Esophagus muscularis mucosa (tissue), 4 donors: Measurements from ENCODE around the gene XPNPEP1. TPM values are rescaled to one million over a fixed set of nuclear protein-coding genes. Genes with fewer than 3 reads are reported as not detected.

Source experiments
- DNase-seq: peaks from one replicate; pipeline ENCODE4 v3.0.0-alpha.2; 2017; ENCODE audit errors: extremely low spot score
- H3K27ac ChIP-seq, 4 donors: fragments of 200-600 bp; sonication (generic); replicated peaks in 1 of 4; 1 replicate in 3 of 4; 2 replicates in 1 of 4; pipeline ENCODE4 v1.5.1; 2016 to 2019; ENCODE audit warnings: mild to moderate bottlenecking in 1 of 4
- H3K27me3 ChIP-seq, 4 donors: fragments of 200-600 bp; sonication (generic); one replicate each; pipeline versions ENCODE4 v1.5.1 to v1.6.0; 2016 to 2019
- H3K36me3 ChIP-seq, 4 donors: fragments of 200-600 bp; sonication (generic); one replicate each; pipeline ENCODE4 v1.5.1; 2016 to 2019
- H3K4me1 ChIP-seq, 4 donors: fragments of 200-600 bp; sonication (generic); one replicate each; pipeline ENCODE4 v1.5.1; 2016 to 2019
- H3K4me3 ChIP-seq, 4 donors: fragments of 200-600 bp; sonication (generic); 1 replicate in 2 of 4; 2 replicates in 2 of 4; pipeline ENCODE4 v1.5.1; 2016 to 2019; ENCODE audit warnings: mild to moderate bottlenecking in 4 of 4, moderate library complexity in 1 of 4
- H3K9me3 ChIP-seq, 4 donors: fragments of 200-600 bp; sonication (generic); 1 replicate in 3 of 4; 2 replicates in 1 of 4; pipeline ENCODE4 v1.5.1; 2016 to 2019
- EP300 ChIP-seq: sonication (generic); formaldehyde crosslinking; IDR thresholded peaks from one replicate; pipeline ENCODE4 v1.6.1; 2017; ENCODE audit warnings: antibody characterized with exemption
- POLR2A ChIP-seq: fragments of 450-650 bp; IDR thresholded peaks from one replicate; pipeline ENCODE4 v1.6.1; 2017; ENCODE audit warnings: antibody characterized with exemption, moderate library complexity, mild to moderate bottlenecking, low read depth
- POLR2AphosphoS5 ChIP-seq, 2 donors: sonication (generic); formaldehyde crosslinking; IDR thresholded peaks; one replicate each; pipeline ENCODE4 v1.6.1; 2017; ENCODE audit warnings: antibody characterized with exemption in 2 of 2
- WGBS: methylation state at CpG from one replicate; pipeline ENCODE4 v1.1.5; 2018; 5-methylcytosine and 5-hydroxymethylcytosine counted together
- intact Hi-C: fragments of 100-400 bp; cut with DNase I; formaldehyde crosslinking; loops from one replicate; pipeline ENCODE4 v1.15.1; 2023
- total RNA-seq, 4 donors: library from RNA; depleted of rRNA; stranded (reverse); fragments of >200 nt; gene quantifications; one replicate each; pipeline versions ENCODE4 v1.1.0 to v1.2.1, GENCODE V29; 2016
- TF ChIP-seq, protein P1 (sequence below), 3 experiments: fragments of 200-600 bp in 2 of 3; fragments of 450-650 bp in 1 of 3; sonication (generic) in 2 of 3; IDR thresholded peaks; one replicate each; pipeline ENCODE4 v1.5.1; 2017 to 2019; ENCODE audit warnings: antibody characterized with exemption in 3 of 3, mild to moderate bottlenecking in 2 of 3, moderate library complexity in 1 of 3

Gene XPNPEP1
- total RNA-seq, 4 donors from 2014 or later, result 43.2 to 61.9 (median 48.8) TPM

DNA sequence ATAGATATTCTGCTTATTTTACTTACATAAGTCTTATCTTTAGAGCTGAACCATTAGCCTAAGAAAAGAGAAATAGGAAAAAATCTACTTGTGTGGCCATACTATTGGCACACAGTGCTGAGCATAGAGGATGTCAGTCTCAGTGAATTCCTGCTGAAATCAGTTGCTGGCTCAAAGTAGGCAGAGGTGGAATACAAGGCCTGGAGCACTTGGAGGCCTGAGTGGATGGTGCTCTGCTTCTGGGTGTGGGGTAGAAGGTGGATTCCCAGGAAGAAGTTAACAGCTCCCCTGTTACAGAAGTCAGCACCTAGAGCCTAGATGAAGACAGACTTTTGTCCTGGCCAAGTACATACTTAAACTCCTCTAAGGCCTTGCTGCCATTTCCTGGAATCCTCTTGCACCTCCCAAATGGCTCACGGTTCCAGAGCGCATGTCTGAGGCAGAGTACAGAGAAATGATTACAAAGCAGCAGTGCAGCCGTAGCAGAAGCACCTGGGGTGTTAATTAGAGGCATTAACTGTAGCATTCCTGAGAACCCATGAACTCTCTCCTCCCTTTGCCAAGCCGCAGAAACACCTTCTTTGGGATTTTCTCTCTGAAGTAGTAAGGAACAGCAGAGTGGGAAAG is 18.0 kb upstream of the XPNPEP1 start:
- Histone ChIP-seq H3K9me3 (no peaks in the 10 kb centered on the region), H3K4me3 (no peak overlapping the region), H3K4me1 (no peaks in the 10 kb centered on the region), H3K27ac (no peak overlapping the region), H3K36me3 (no peaks in the 10 kb centered on the region), H3K27me3 (no peaks in the 10 kb centered on the region)
- intact Hi-C loops, result no loop called here
- DNase-seq, result no peak
- no peak for TF ChIP-seq POLR2A
- TF ChIP-seq, protein P1, sequence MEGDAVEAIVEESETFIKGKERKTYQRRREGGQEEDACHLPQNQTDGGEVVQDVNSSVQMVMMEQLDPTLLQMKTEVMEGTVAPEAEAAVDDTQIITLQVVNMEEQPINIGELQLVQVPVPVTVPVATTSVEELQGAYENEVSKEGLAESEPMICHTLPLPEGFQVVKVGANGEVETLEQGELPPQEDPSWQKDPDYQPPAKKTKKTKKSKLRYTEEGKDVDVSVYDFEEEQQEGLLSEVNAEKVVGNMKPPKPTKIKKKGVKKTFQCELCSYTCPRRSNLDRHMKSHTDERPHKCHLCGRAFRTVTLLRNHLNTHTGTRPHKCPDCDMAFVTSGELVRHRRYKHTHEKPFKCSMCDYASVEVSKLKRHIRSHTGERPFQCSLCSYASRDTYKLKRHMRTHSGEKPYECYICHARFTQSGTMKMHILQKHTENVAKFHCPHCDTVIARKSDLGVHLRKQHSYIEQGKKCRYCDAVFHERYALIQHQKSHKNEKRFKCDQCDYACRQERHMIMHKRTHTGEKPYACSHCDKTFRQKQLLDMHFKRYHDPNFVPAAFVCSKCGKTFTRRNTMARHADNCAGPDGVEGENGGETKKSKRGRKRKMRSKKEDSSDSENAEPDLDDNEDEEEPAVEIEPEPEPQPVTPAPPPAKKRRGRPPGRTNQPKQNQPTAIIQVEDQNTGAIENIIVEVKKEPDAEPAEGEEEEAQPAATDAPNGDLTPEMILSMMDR (IDR thresholded peaks at IDR 0.05), result no peak
- no peak for TF ChIP-seq POLR2AphosphoS5 (IDR thresholded peaks at IDR 0.05)
- no peak for TF ChIP-seq EP300
- 84% methylated on average over 3 of the region's 4 CpGs for WGBS

DNA sequence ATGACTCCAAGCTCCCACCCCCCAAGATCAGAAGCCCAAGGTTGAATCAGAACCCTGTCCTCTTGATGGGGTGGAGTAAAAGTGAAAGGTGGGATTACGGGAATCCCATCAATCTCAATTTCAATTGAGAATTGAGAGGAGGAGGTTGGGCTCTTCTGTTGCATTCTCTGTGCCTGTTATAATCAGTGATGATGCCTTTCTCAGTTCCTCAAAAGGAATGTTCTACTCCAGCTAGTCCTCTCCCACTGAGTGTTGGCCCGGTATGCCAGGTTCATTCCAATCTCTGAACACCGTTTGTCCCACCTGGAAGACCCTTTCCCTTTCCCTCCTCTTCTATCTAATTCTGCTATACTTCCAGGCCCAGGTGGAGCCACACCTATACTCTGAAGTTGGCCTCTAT is 17.2 kb upstream of the XPNPEP1 start:
- intact Hi-C loops, result no loop called here
- H3K36me3 ChIP-seq, result no peaks in the 10 kb centered on the region
- TF ChIP-seq, protein P1 (IDR thresholded peaks at IDR 0.05), result no peak
- TF ChIP-seq POLR2A (no peak), POLR2AphosphoS5 (IDR thresholded peaks at IDR 0.05) (no peak), EP300 (no peak)
- no peaks in the 10 kb centered on the region for H3K9me3 ChIP-seq
- H3K4me3 ChIP-seq, result no peak overlapping the region
- WGBS, result 98% methylated on average over 3 of the region's 3 CpGs
- no peaks in the 10 kb centered on the region for H3K27me3 ChIP-seq
- peaks cover 0 to 5% (median 2%) of the 10 kb centered on the region in 4 donors for H3K4me1 ChIP-seq
- no peak for DNase-seq
- H3K27ac ChIP-seq, result no peak overlapping the region

DNA sequence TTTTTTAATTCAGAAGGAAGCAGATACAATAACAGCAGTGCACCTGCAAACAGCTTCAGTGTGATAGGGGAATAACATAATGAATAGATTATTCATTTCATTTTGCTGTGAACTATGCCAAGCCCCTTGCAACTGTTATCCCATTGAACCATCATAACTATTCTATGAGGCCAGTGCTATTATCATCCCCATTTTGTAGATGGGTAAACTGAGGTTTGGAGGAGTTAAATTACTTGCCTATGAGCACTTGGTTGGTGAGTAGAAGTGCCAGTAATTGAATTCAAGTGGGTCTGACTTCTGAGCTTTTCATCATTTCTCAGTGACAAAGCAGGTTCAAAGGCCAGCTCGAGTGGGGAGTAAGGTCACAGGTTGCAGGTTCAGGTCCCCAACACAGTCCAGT is 16.8 kb upstream of the XPNPEP1 start:
- Histone ChIP-seq H3K27ac (no peak overlapping the region), H3K27me3 (no peaks in the 10 kb centered on the region), H3K36me3 (no peaks in the 10 kb centered on the region), H3K4me1 (peaks cover 4 to 9% (median 6%) of the 10 kb centered on the region in 4 donors), H3K4me3 (no peak overlapping the region), H3K9me3 (no peaks in the 10 kb centered on the region)
- intact Hi-C loops, result no loop called here
- DNase-seq, result no peak
- TF ChIP-seq EP300 (no peak), POLR2AphosphoS5 (IDR thresholded peaks at IDR 0.05) (no peak), POLR2A (no peak)
- TF ChIP-seq, protein P1 (IDR thresholded peaks at IDR 0.05), result no peak
- 89% methylated on average over 1 of the region's 1 CpG for WGBS

DNA sequence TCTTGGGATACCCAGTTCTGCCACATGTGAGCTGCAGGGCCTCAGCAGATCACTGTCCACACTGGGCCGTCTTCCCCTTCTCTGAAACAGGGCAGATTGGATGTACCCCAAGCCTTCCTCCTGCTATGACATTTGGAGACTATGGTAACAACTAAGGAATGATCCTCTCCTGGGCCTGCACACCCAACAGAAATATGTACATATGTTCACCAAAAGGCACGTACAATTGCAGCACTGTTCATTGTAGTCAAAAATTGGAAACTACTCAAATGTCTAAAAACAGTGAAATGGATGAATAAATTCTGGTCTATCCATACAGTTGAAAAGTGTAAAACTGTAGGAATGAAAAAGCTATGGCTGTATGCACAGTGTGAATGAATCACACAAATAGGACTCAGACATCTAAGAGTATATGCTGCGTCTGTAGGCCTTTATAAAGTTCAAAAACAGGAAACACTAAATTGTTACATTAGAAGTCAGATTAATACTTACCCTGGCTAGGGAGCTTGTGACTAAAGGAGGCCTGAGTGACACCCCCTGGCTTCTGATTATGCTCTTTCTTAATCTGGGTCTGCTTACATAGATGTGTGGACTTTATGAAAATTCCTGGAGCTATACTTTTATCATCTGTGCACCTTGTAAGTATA is 16.1 kb upstream of the XPNPEP1 start:
- Histone ChIP-seq H3K36me3 (no peaks in the 10 kb centered on the region), H3K4me3 (no peak overlapping the region), H3K27me3 (no peaks in the 10 kb centered on the region), H3K9me3 (no peaks in the 10 kb centered on the region), H3K4me1 (peaks cover 10 to 16% (median 13%) of the 10 kb centered on the region in 4 donors), H3K27ac (no peak overlapping the region)
- no peak for TF ChIP-seq POLR2A
- TF ChIP-seq POLR2AphosphoS5 (IDR thresholded peaks at IDR 0.05), result no peak
- TF ChIP-seq, protein P1 (IDR thresholded peaks at IDR 0.05), result no peak
- no peak for TF ChIP-seq EP300
- WGBS, result 79% methylated on average over 3 of the region's 3 CpGs
- intact Hi-C loops, result no loop called here
- no peak for DNase-seq
